Activated CD4-positive, alpha-beta T cell treated with anti-CD3 and anti-CD28 coated beads, Interleukin-2, Interleukin-6, amounts not matched to agents 100 ng/mL and 50 ng/mL, durations not matched to agents 16 hours and 8 hours (primary cell): ENCODE data around the gene ZSCAN23.
"Not testable (repeated sequence)": the region's sequence is repeated elsewhere in the genome, so short reads cannot be mapped to it uniquely, and the experiment has no call there.

ENCODE experiments used
- DNase-seq: peaks from one replicate; pipeline ENCODE4 v3.0.0-alpha.2; 2020

The ZSCAN23 gene

GRCh38 chr6:28433119-28433518 lies 10.2 kb downstream of the ZSCAN23 start:
- DNase-seq, result no peak

DNA sequence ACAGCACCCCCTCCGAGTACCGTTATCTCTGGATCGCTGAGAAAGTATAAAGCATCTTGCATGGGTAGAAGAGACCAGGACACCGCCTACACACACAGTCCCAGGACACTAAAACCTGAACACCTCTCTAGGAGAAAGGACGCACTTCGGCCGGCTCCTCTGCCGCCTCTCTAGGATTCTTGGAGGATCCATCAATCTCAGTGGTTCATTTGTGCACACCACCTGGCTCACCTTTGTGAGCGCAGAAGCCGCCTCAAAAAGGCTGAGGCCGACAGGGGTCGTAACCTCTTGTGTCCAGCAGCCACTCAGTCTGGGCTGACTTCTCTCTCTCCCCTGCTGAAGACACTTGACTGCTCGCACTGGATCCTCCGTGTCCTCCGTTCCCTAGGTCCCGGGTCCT lies 13.5 kb downstream of the ZSCAN23 start:
- DNase-seq, result no peak

DNA sequence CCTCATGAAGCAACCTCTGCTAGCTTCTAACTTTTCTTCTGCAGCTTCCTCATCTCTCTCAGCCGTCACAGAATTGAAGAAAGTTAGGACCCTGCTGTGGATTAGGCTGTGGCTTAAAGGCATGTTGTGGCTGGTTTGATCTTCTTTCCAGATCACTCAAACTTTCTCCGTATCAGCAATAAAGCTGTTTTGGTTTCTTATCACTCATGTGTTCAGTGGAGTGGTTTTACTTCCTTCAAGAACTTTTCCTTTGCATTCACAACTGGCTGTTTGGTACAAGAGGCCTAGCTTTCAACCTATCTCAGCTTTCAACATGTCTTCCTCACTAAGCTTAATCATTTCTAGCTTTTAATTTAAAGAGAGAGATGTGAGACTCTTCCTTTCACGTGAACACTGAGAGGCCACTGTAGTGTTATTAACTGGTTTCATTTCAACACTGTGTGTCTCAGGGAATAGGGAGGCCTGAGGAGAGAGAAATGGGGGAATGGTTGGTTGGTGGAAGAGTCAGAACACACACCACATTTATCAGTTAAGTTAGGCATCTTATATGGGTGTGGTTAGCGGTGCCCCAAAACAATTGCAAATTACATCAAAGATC lies 17.2 kb downstream of the ZSCAN23 start:
- DNase-seq, result peak; percentile 66

- DNase-seq, result peak; percentile 12
Measured at GRCh38 chr6:28424163-28424562, 19.1 kb downstream of the ZSCAN23 start.

GRCh38 chr6:28423546-28423945 lies 19.7 kb downstream of the ZSCAN23 start:
- DNase-seq, result no peak

- DNase-seq, result no peak
Measured at GRCh38 chr6:28413681-28414080, 29.6 kb downstream of the ZSCAN23 start.

- no peak for DNase-seq
Measured at GRCh38 chr6:28410767-28411166, 32.5 kb downstream of the ZSCAN23 start.

GRCh38 chr6:28408076-28408802 lies 35.1 kb downstream of the ZSCAN23 start:
- peak; percentile 61 for DNase-seq

DNA sequence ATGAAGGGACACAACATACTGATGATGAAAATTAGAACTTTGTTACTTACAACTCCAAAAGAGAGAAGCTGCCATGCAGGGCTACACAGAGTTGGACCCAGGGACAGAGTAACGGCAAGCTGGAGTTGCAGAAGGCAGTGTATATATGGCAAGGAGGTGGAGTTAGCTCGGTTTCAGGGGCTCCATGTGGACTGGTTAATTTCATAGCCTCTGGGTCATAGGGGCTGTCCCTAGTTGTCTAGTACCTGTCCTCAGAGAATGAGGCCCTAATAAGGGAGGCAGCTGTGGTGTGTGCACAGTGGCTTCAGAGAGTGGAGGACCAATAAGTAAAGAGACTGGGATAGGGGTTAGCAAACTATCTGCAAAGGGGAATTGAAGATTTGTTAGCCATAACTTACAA lies 35.9 kb downstream of the ZSCAN23 start:
- DNase-seq, result no peak

GRCh38 chr6:28403923-28404322 lies 39.4 kb downstream of the ZSCAN23 start:
- not testable (repeated sequence) for DNase-seq

DNA sequence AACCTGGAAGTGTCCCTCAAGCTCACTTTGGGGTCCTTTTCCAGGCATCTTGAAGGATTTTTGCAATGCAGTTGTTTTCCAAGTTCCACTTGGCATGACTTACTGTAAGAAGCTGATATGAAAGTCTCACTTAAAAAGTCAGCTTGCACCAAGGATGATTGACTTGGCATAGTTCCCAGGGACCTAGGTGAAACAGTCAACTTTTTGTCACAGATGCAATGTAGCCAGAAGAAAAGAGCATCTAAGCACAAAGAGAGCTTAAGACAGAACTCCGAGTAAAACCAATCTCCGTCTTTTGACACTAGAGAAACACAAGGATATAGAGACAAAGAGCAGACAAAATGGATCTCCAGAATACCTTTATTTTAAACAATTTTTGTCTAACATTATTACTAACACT lies 41.1 kb downstream of the ZSCAN23 start:
- DNase-seq, result no peak

DNA sequence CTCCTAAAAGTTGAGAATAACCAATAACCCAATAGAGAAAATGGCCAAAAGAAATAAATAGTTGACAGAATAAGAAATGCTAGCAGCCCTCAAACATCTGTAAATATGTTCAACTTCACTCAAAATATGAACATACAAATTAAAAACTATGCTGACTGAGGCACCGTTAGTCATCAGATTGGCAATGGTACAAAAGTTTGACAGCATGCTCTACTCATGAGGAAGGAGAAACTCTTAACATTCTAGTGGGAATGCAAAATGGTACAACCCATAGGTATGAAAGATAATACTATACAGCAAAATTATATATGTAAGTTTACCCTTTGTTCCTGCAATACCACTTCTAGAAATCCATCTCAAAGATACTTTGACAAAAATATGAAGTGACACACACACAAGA lies 42.1 kb downstream of the ZSCAN23 start:
- no peak for DNase-seq

- no peak for DNase-seq
Measured at GRCh38 chr6:28400122-28400451, 43.2 kb downstream of the ZSCAN23 start.

- DNase-seq, result peak; percentile 87
Measured at GRCh38 chr6:28399350-28400121, 43.8 kb downstream of the ZSCAN23 start, which contains the start of gene ZSCAN12. Gene ZSCAN12, minus strand, starts transcription at chr6:28399747. Its CDS starts 1,342 bp downstream, at chr6:28398405.

DNA sequence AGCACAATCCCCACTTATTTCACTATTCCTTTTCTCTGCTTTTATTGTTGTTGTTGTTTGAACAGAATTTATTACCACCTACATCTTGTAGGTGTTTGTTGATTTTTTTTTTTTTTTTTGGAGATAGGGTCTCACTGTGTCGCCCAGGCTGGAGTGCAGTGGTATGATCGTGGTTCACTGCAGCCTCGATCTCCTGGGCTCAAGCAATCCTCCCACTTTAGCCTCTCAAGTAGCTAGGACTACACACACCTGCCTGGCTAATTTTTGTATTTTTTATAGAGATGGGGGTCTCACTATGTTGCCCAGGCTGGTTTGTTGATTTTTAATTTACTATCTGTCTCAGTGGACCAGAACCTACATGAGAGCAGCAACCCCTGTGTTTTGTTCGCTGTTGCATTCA lies 47.4 kb downstream of the ZSCAN23 start:
- DNase-seq, result no peak

DNA sequence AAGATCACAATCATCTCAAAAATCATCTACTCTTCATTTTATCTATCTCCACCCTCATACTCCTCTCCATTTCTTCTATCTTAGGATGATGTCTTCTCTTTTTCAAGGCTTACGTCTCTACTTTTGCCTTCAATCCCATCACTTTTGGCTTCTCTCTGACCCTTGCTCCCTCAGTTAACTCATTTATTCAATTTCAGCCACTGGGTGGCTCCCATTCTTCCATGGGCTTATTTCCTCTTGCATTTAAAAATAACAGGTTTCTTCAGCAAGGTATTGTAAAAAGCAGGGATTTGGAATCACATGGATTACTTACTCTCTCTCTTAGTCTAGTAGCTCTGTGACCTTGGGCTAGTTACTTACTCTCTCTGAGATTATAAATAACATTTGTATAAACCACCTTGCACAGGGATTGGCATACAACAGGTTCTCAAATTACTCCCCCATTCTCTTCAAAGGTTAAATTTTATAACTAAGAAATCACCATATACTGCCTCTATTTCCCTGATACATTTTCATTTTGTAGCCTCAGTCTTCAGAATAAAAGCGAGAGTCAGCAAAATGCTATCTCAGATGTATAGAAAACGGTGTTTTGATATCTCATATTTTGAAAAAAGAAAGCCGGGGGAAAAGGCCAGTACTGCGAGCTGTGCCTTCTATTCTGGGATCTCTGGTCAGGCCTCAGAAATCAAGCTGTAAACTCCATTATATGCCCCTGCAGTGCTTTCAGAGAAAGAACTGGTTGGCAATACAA lies 49.2 kb downstream of the ZSCAN23 start:
- no peak for DNase-seq

DNA sequence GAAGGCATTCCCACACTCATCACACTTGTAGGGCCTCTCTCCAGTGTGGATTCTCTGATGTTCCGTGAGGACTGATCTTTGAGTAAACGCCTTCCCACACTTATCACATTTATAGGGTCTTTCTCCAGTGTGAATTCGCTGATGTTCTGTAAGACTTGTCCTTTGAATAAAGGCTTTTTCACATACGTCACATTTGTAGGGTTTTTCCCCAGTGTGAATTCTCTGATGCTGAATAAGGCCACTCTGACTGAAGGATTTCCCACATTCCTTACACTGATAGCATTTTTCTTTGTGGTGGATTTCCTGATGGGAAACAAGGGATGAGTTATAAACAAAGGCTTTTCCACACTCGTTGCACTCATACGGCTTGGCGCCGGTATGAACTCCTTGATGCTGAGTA lies 52.6 kb downstream of the ZSCAN23 start:
- no peak for DNase-seq

DNA sequence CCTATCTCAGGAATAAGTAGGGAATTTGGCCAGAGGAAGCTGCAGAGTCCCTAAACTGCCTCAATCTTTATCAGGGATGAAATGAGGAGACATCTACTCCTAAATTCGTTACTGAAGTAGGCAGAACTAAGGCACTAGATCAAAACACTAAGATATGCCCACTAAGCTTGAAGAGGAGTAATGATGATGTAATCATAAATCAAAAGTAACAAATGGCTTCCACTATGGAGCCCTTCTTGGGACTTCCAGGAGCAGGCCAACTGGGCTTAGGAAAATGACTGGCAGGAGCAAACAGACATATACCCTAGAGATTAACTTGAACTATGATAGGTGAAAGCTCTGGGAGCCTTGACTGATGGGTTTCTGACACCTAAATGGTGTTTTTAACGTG lies 59.2 kb downstream of the ZSCAN23 start:
- DNase-seq, result no peak

DNA sequence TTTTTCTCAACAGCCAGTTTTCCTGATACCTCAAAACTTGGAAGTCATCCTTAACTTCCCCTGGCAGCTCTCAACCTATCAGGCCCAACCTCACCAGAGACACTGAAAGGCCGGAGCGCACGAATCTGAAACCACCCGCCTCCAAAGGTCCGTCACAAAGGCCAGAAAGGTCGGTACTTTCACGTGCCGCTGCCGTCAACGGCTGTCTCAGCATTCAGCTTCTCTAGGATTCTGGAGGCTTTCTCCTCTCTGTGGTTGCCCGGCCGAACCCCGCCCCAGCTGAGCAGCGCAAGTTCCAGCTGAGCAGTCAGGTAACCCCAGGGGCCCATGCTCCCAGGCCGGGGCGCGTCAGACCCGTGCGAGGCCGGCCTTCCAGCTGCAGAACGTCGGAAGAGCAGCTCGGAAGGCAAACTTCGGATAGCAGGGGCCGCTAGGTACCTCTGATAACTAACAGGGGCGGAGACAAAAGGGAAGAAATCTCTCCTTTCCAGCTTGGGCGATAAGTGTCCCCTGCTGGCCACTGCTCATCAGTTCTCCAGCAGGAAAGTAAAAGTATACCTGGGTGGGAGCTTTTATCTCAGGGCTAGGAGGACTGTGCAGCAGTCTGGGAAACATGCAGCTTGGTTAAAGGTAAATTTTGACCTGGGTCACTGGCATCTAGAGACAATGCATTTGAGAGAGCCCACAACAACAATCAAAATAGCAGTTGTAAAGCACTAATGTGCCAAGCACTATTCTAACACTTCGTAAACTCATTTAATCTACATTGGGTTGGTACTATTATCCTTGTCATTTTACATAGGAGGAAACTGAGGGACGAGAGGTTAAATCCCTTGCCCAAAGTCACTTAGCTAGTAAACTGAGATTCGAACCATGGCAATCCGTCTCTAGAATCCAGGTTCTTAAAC lies 59.8 kb downstream of the ZSCAN23 start:
- DNase-seq, result peak; percentile 32
